ENCODE results near the gene GUCA2B.

GUCA2B gene

DNA sequence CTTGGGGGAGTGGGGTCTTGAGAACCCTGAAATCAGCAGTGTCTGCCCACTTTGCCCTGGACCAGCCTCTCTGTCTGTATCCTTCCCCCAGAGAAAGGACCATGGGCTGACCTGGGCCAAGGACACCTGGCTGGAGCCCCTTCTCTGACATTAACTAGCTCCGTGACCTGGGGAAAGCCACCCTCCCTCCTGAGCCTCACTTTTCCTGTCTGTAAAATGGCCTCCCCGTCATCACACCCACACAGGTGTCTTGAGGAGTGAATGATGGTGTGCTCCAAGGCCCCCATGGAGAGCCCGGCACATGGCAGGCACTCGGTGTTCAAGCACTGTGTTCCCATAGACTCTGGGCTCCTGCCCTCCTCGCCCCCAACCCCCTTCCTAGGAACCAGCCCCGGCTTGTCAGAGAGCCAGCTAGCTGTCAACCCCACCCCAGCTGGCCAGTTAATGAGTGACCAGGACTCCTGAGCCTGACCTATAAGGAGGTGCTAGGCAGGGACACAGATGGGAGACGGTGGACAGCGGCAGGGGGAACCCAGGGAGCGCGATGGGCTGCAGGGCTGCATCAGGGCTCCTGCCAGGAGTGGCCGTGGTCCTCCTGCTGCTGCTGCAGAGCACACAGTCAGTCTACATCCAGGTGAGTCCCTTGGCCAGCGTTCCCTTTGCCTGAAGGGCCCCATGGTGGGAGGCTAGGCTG lies at the start of gene GUCA2B:
Gene GUCA2B, plus strand, starts transcription at position 504 of the 694 bp plus-strand sequence. Its CDS starts 41 bp downstream, at position 545.
- DNase-seq (ENCODE audit: low read depth): no peak

DNA sequence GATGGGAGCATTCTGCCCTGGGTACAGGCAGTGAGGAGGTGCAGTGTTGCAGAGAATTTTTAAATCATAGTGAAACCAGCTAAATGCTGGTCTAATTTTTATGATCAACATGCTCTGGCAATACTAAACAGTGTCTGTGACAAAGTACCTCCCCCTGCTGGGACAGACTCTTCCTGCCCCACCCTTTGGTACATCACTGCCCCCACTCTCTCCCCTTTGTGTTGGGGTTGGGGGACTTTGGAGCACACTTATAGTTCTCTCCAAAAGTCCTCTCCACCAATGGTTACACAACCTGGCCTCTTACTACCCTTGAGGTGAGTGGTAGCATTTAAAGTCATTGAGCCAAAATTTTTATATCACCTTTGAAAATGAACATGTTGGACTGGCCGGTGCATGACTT lies 48.2 kb upstream of the GUCA2B start:
- no peak for DNase-seq (ENCODE audit: low read depth)

DNA sequence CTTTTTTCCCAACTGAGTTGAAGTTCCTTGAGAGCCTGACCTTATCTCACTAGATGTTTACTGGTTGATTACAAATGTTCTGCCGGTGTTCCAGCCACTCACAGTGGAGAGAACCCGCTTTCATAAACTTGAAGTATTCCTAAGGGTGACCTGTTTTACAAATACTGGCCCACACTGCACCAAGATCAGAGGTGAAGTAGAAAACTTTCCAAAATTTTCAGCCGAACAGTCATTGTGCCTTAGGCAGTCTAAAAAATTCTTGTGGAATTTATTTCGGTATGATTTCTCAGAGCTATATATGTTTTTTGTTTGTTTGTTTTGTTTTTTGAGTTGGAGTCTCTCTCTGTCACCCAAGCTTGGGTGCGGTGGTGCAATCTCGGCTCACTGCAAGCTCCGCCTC lies 44.9 kb upstream of the GUCA2B start:
- no peak for DNase-seq (ENCODE audit: low read depth)

DNA sequence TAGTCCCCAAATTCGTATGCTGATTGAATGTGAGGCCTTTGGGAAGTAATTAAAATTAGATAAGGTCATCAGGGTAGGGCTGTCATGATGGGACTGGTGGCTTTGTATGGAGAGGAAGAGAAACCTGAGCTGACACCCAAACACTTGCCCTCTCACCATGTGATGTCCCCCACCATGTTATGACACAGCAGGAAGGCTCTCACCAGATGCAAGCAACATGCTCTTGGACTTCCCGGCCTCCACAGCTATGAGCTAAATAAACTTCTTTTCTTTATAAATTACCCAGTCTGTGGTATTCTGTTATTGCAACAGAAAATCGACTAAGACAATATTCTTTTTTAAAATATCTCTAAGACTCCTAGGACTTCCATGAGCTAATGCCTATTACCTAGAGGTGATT lies 43.6 kb upstream of the GUCA2B start:
- DNase-seq (ENCODE audit: low read depth): no peak

DNA sequence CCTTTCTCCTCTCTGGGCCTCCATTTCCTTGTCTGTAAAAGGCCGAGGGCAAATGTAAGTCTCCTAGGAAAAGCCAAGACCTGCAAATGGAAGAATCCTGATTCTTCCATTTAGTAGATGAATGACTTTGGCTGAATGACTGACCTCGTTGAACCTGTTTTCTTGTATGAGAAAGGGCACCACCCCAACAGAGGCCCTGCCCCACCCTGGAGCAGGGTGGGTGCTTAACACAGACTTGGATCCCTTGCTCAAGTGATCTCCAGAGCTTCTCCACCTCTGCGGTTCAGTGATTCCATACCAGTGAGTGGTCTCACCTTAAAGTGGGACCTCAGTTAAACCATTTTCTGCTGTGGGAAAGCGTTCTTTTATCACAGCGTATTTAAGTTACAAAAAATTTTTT lies 39.0 kb upstream of the GUCA2B start:
- DNase-seq (ENCODE audit: low read depth): no peak

DNA sequence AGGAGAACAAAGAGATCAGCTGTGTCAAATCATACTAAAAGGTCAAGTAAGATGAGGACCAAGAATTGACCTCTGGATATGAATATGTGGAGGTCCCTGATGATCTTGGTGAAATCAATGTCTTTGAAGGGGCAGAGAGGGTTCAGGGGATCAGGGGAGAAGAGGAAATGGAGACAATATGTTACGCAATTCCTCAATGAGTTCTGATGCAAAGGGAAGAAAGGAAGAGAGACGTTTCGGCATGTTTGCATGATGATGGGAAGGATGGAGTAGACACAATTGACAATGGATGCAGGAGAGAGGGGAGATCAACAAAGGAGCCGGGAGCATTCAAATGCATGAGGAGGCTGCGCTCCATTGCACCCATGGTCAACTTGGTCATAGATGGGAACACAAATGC lies 36.0 kb upstream of the GUCA2B start:
- DNase-seq (ENCODE audit: low read depth): no peak

DNA sequence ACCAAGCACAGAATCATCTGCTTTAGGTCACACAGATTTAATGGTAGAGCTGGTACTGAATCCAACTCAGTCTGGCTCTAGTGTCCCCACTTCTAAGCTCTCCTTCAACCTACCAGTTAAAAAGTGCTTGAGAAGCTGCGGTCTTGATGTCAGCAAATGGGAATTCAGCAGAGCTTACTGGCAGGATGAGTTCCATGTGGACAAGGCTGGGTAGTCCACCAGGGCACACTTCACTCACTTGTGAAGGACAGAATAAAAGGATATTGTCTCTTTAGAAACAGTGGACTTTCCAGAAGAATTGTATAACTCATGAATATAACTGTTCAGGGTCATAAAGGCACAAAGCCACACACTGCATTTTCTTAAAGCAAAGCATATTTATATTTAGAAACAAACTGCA lies 35.1 kb upstream of the GUCA2B start:
- no peak for DNase-seq (ENCODE audit: low read depth)

DNA sequence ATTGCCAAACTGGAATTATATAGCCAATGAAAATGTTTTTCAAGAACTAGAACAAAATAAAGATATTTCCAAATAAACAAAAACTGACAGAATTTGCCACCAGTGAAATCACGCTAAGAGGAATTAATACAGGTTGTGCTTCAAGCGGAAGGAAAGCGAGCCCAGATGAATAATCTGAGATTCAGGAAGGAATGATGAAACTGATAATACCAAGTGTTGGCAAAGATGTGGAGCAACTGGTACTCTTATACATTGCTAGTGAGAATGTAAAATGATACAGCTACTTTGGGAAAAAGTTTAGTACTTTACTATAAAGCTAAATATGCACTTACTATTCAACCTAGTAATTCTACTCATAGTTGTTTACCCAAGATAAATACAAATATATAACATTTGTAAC lies 30.8 kb upstream of the GUCA2B start:
- no peak for DNase-seq (ENCODE audit: low read depth)

DNA sequence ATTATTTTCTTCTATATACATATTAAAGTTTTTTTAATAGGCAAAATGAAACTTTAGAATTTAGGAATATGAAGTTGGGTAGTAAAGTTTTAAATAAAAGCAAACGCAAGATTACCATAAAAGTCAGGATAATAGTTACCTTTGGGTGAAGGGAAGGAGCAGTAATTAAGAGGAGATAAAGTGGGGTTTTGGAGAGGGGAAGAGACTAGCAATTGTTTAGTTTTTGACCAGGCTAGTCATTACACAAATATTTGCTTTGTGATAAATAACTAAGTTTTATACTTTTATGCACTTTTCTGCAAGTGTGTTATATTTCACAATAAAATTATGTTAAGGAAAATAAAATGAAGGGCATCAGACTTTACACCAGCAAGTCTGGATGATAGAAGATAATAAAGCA lies 27.7 kb upstream of the GUCA2B start:
- no peak for DNase-seq (ENCODE audit: low read depth)

DNA sequence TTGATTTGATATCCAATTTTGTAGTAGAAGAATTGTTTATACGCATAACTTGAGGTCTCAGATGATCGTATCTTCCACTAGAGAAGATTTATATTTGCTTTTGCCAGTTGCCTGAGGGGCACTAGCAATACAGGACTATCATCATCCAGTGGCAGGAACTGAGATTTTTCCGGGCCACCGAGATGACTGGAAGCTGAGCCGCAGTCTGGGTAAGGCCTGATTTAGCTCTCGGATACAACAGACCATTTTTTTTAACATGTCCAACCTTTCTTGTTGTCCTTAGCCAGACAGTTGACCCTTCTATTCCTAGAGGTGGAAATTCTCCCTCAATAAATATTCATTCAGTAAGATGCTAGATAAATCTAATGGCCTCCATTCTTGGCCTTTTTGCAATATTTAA lies 25.4 kb upstream of the GUCA2B start:
- DNase-seq (ENCODE audit: low read depth): no peak

DNA sequence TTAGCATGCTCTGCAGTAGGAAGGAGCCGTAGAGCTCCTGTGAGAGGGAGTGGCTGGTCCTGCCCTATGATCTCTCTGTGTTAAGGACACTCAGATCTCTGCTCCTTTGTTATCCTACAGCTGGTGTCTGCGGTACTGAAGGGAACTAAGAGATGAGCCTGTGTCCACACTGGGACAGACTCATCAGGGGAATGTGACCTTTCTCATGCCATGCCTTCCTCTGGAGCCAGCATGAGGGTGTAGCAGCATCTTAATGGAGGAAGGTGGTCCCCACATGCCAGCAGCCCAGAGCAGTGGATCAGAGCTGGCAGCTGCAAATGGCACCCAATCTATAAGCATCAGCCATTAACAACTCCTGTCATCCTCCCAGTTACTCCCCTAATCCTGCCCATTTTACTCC lies 24.7 kb upstream of the GUCA2B start:
- DNase-seq (ENCODE audit: low read depth): no peak

DNA sequence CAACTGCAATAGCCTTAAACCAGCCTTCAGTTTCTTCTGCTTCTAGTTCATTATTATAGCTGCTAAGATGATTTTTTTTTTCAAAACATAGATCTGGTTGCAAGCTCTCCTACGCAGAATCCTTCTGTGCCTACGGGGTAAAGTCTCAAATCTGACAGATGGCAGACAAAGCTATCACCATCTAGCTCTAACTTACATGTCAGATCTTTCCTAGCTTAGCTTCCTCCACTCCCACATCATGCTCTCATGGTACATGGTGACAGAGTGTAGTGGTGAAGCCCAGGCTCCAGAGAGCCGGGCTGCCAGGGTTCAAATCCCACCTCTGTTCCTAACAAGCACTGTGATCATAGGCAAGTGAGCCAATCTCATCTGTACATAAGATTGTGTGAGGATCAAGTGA lies 24.2 kb upstream of the GUCA2B start:
- DNase-seq (ENCODE audit: low read depth): no peak

DNA sequence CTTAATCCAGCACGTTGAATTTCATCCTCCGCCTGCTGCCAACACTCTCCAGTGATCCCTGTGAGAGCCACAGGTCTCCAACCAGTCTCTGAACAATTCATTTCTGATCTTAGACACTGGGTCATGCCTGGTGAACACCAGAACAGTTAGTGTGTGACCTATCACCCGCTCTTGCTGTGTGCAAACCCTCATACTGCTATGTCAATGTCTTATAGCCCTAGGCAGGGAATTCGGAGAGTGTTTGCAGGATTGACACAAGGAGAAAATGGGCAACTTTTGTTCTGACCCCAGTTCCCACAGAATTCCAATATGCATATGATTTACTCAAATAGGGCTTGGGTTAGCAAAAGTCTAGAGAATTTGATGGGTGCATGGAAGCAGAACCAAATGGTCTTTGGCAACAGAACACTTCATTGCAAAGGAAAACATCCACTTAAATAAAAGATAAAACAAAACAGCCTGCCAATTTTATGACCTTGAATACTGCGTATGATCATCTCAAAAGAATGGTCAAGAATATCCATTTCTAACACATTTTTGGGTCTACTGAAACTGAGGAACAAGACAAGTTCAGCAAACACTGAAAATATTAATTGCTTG lies 23.0 kb upstream of the GUCA2B start:
- DNase-seq (ENCODE audit: low read depth): no peak

DNA sequence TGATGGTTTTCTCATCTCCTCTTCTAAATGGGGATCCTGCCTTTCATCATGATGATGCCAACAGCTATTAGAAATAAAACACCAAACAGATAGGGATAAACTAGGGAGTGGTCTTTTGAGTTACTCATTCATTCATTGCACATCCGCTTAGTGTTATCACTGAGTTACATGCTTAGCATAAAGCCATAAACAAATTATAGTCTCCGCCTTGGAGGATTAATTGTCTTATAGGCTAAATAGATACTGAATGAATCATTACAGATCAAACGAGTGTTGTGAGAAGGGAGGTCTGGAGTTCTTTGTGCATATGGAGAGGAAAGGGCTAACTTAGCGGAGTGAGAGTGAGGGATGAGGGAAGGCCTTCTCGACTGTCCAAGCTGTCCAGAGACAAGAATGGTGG lies 19.8 kb upstream of the GUCA2B start:
- no peak for DNase-seq (ENCODE audit: low read depth)

DNA sequence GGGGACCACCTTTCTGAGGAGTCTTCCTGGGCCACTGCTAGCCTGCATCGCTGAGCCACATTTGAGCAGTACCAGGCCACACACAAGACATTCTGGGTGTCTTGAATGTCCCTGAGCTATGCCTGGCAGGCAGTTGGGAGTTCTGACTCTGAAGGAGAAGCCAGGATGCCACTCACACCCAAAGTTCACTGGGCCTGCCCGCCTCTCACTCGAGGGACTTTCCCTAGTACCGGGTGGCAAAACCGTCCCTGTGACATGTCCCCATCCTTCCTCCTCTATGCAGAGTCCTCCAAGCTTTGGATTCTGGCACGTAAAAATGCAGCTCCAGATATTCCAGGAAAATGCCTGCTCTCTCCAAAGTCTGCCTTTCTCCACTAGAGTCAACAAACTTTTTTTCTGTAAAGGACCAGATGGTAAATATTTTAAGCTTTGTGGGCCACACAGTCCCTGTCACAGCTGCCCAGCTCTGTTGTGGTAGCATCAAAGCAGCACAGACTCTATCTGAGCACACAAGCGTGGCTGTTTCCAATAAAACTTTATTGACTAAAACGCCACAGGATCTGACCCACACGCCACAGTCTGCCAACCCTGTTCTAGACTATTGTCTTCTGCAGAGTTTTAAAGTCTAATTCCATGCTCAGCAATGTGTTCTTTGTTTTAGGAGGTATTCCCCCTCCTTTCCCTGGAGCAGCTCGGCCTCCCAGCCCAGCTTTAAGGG lies 19.2 kb upstream of the GUCA2B start:
- no peak for DNase-seq (ENCODE audit: low read depth)

DNA sequence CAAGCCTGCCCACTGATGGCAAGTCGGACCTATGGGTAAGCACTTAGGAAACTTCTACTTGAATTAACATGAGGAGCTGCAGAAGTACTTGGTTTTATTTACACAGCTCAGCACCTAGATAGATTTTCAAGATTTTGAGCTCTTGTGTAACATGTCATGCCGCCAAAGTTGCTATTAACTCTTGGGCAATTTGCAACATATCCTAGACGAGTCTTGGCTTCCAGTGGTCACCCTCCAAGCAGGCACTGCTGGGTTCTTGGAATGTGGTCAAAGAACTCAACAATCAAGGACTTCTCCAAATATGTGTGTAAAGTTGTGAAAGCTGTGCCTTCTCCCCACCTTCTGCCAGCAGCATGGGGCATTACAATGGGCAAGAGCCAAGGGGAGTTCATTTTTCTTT lies 17.8 kb upstream of the GUCA2B start:
- DNase-seq (ENCODE audit: low read depth): no peak

DNA sequence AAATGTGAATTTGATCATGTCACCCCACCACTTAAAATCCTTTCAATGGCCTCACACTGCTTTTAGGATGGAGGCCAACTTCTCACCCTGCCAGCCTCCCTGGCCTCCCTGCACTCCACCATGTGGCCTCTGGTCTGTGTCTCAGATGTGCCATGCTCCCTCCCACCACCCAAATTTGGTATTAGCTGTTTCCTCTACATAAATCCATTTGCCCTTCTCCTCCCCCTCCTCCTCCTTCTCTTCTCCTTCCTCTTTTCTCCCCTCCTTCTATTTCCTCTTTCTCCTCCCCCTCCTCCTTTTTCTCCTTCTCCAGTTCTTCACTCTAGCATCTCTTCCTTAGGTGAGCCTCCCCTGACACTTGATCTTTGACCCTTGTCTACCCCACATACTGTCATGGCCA lies 16.7 kb upstream of the GUCA2B start:
- no peak for DNase-seq (ENCODE audit: low read depth)

DNA sequence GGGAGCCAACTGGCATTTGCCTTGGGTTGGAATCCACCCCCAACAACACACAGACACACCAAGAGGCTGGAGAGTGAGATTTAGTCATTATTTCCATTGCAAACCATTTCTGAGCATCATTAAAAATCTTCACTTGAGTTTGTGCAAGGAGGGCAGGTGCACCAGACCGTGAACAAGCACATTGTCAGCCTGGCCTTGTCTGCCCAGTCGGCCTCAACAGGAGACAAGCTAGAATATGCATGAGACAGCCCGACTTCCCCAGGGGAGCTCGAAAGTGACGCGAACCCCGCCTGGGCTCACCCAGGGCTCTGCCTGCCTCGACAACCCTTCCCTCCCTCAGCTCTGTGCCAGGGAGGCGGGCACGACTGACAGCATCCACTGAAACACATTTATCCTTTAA lies 15.4 kb upstream of the GUCA2B start:
- no peak for DNase-seq (ENCODE audit: low read depth)

DNA sequence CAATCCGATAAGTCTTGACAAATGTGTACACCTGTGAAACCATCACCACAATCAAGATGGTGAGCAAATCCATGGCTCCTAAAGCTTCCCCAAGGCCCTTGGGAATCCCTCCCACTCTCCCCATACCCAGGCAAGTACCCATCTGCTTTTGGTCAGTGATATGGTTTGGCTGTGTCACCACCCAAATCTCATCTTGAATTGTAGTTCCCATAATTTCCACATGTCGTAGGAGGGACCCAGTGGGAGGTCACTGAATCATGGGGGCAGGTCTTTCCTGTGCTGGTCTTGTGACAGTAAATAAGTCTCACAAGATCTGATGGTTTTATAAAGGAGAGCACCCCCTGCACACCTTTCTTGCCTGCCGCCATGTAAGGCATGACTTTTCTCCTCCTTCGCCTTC lies 14.6 kb upstream of the GUCA2B start:
- DNase-seq (ENCODE audit: low read depth): no peak

DNA sequence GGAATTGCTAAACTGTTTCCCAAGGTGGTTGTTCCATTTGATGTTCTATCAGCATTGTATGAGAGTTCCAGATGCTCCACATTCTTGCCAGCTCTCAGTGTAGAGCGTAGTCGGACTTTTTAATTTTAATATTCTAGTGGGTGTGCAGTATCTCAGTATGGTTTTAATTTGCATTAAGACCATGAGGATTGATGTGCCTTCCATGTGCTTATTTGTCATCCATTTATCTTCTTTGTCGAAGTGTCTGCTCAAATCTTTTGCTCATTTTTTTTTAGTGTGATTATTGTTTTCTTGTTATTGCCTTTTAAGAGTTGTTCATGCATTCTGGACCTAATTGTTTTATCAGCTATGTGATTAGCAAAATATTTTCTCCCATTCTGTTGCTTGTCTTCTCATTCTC lies 13.8 kb upstream of the GUCA2B start:
- no peak for DNase-seq (ENCODE audit: low read depth)

DNA sequence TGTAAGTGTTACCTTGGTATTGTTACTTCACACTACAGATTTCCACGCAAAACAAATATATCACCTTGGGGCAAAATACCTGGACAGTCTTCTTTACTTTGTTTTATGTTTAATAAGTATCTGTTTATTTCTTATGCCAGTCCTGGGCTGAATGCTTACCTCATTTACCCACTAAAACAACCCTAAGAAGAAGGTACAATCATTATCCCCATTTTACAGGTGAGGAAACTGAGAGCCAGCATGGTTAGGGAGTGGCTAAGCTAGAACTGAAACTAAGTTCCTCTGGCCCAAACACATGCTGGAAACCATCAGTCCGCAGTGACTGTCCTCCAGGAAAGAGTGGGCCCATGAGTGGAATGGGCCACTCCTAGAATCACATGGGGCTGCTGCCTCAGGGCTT lies 13.0 kb upstream of the GUCA2B start:
- no peak for DNase-seq (ENCODE audit: low read depth)

DNA sequence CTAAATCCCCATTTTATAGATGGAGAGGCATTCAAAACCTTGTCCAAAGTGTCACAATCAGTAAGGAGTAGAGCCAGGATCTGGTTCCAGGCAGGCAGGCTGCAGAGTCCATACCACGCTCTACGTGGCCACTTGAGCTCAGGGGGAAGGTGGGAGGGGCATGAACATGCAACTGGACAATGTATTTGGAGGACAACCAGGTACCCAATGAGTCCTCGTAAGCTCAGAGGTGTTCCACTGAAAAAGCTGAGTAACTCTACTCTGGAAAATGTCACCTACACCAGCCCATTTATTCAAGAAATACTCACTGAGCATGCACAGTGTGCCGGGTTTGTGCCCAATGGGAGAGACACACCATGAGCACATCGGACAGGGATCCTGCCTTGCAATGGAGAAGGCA lies 11.2 kb upstream of the GUCA2B start:
- DNase-seq (ENCODE audit: low read depth): no peak

DNA sequence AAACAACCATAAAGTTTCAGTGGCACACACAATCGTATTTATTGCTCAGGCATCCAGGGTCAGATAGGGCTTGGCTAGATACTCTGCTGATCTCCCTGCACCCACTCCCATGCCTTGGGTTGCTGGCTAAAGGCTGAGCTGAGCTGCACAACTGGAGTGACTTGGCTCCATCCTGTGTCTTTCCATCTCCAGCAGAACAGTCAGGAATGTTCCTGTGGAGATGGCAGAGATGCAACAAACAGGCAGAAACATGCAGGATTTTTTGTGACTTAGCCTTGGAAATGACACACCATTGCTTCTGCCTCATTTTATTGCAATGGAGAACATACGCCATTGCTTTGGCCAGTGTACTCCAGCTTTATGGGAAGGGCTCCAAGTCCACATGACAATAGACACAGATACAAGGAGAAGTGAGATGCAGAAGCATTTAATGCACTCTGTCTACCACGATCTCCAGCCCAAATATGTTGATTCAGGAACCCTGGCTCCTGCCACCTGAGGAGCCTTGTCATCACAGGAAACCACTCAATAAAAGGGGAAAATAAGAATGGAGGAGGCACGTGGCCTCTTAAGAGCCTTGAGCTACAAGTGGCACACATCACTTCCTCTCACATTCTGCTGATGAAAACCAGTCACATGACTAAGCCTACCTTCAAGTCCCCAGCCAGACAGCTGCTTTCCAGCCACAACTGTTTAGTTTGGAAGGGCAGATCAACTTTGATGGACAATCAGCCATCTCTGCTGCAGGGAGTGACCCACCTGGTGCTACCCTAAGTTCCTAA lies 10.1 kb upstream of the GUCA2B start:
- DNase-seq (ENCODE audit: low read depth): no peak

All from activated gamma-delta T cell treated with anti-CD3 and anti-CD28 coated beads, Interleukin-2, amount 50 U/mL, for 16 hours (primary cell).